HepG2 (cell line): ENCODE data around the gene USP5. TPM values are rescaled to one million over a fixed set of nuclear protein-coding genes. Genes with fewer than 3 reads are reported as not detected.

Source experiments
- AGO1 ChIP-seq: fragments of 200-400 bp; formaldehyde crosslinking; IDR thresholded peaks from 2 replicates; pipeline ENCODE4 v1.6.1; 2017; ENCODE audit warnings: mild to moderate bottlenecking, low read depth, low read length, moderate library complexity; ENCODE audit not compliant: poor library complexity, severe bottlenecking
- ARID2 ChIP-seq: sonication (generic); formaldehyde crosslinking; IDR thresholded peaks from 2 replicates; pipeline ENCODE4 v1.8.1; 2022; ENCODE audit warnings: mild to moderate bottlenecking, missing genetic modification reagents, borderline replicate concordance
- ARNT ChIP-seq: fragments of 450-650 bp; IDR thresholded peaks from 2 replicates; pipeline ENCODE4 v1.6.1; 2017
- CBFB ChIP-seq: sonication (generic); formaldehyde crosslinking; IDR thresholded peaks from 2 replicates; pipeline ENCODE4 v1.4.0; 2020; ENCODE audit warnings: missing genetic modification reagents
- CENPT ChIP-seq: sonication (generic); formaldehyde crosslinking; IDR thresholded peaks from 2 replicates; pipeline ENCODE4 v1.8.0; 2022; ENCODE audit warnings: low read depth, mild to moderate bottlenecking, moderate library complexity, missing genetic modification reagents
- FOXO1 ChIP-seq: sonication (generic); formaldehyde crosslinking; IDR thresholded peaks from 2 replicates; pipeline ENCODE4 v1.4.0; 2020; ENCODE audit warnings: missing genetic modification reagents
- GPN1 ChIP-seq: sonication (generic); formaldehyde crosslinking; IDR thresholded peaks from 2 replicates; pipeline ENCODE4 v1.5.1; 2020; ENCODE audit warnings: missing genetic modification reagents, borderline replicate concordance
- HCFC1 ChIP-seq: fragments of 150-350 bp; IDR thresholded peaks from 2 replicates; pipeline ENCODE4 v1.6.1; 2014; ENCODE audit warnings: low read depth, low read length
- HDAC2 ChIP-seq: sonication (generic); formaldehyde crosslinking; IDR thresholded peaks from 2 replicates; pipeline ENCODE4 v1.4.0; 2020; ENCODE audit warnings: missing genetic modification reagents
- IKZF4 ChIP-seq: sonication (generic); formaldehyde crosslinking; IDR thresholded peaks from 2 replicates; pipeline ENCODE4 v1.5.1; 2020; ENCODE audit warnings: borderline replicate concordance, mild to moderate bottlenecking, low read depth, missing genetic modification reagents; ENCODE audit errors: not compliant biosample characterization
- PCBP2 ChIP-seq: fragments of 200-400 bp; formaldehyde crosslinking; optimal IDR thresholded peaks from 2 replicates; pipeline ENCODE3; 2018; ENCODE audit warnings: low read length, low read depth; ENCODE audit not compliant: poor library complexity, severe bottlenecking
- SMC3 ChIP-seq: IDR thresholded peaks from 2 replicates; pipeline ENCODE4 v1.6.1; 2011; ENCODE audit warnings: low read length, improper control_type of control experiment
- ZNF430 ChIP-seq: sonication (generic); formaldehyde crosslinking; IDR thresholded peaks from 2 replicates; pipeline ENCODE4 v1.9.0; 2021; ENCODE audit warnings: mild to moderate bottlenecking, missing genetic modification reagents
- ZNF646 ChIP-seq: sonication (generic); formaldehyde crosslinking; IDR thresholded peaks from 2 replicates; pipeline ENCODE4 v1.9.0; 2021; ENCODE audit warnings: mild to moderate bottlenecking, missing genetic modification reagents
- polyA plus RNA-seq, 8 experiments: library from polyadenylated mRNA; depleted of rRNA in 3 of 8; stranded (reverse) in 7 of 8; unstranded in 1 of 8; fragments of >200 nt; fragmentation: Illumina TruSeq in 4 of 8; extraction: Trizol in 4 of 8; gene quantifications; 2 replicates each; pipeline versions ENCODE4 v1.2.1 to v1.2.3, GENCODE V29; 2011 to 2016; ENCODE audit warnings: low read depth in 4 of 8, missing spikeins in 1 of 8, mixed read lengths in 1 of 8; ENCODE audit not compliant: insufficient read depth in 1 of 8
- total RNA-seq, 5 experiments: library from RNA; depleted of rRNA; stranded (reverse); fragments of >200 nt; fragmentation: Illumina TruSeq; extraction: Trizol; gene quantifications; 2 replicates each; pipeline ENCODE4 v1.2.3, GENCODE V29; 2016; ENCODE audit warnings: low read depth in 1 of 5

The USP5 gene
- total and polyA plus RNA-seq, 2 of the 13 experiments (the other 11 are each of a cell fraction or from before 2014, with no cell fraction given) = 39.6 to 56.0 TPM

- TF ChIP-seq ZNF646 (CRISPR knock-in tag) (no peak), PCBP2 (no peak), FOXO1 (CRISPR knock-in tag) (no peak), SMC3 (no peak), IKZF4 (CRISPR knock-in tag) (no peak), HDAC2 (CRISPR knock-in tag) (peak; percentile 24; the same call in 1 of the 2 replicates), CBFB (no peak), ZNF430 (no peak), AGO1 (no peak), CENPT (CRISPR knock-in tag) (no peak), GPN1 (CRISPR knock-in tag) (no peak), ARNT (no peak), ARID2 (CRISPR knock-in tag) (no peak), HCFC1 (0 out of 2 replicates have a peak, but pooled peaks have one; percentile 21)
These were observed 52.6 kb downstream of the USP5 start, which contains the start of gene LRRC23 (continued) for GRCh38 chr12:6904280-6905276.
